Smooth muscle cell (in vitro differentiated cells): ENCODE results near the gene HTR1A. TPM values are rescaled to one million over a fixed set of nuclear protein-coding genes. Genes with fewer than 3 reads are reported as not detected.

Experiments used
- DNase-seq: peaks from one replicate; lab custom pipeline; 2025; ENCODE audit not compliant: unreplicated experiment; lab: John Stamatoyannopoulos, UW
- H2AFZ ChIP-seq: fragments of 200-600 bp; sonication (generic); 2 replicates; pipeline ENCODE4 v1.6.0; 2016; ENCODE audit warnings: antibody characterized with exemption, low read depth, mild to moderate bottlenecking
- H3F3A ChIP-seq: fragments of 200-600 bp; sonication (generic); 2 replicates; pipeline ENCODE4 v1.6.0; 2017; ENCODE audit warnings: antibody characterized with exemption, low read depth
- H3K27ac ChIP-seq: fragments of 200-600 bp; sonication (generic); 2 replicates; pipeline ENCODE4 v1.5.1; 2016; ENCODE audit warnings: low read depth, mild to moderate bottlenecking
- H3K27me3 ChIP-seq: fragments of 200-600 bp; sonication (generic); 2 replicates; pipeline ENCODE4 v1.6.1; 2016; ENCODE audit warnings: low read depth, mild to moderate bottlenecking
- H3K36me3 ChIP-seq: fragments of 200-600 bp; sonication (generic); 2 replicates; pipeline ENCODE4 v1.5.1; 2016; ENCODE audit warnings: low read depth
- H3K4me1 ChIP-seq: fragments of 200-600 bp; sonication (generic); 2 replicates; pipeline ENCODE4 v1.5.1; 2016; ENCODE audit warnings: low read depth
- H3K4me2 ChIP-seq: fragments of 200-600 bp; sonication (generic); 2 replicates; pipeline ENCODE4 v1.6.0; 2016; ENCODE audit warnings: mild to moderate bottlenecking
- H3K4me3 ChIP-seq: fragments of 200-600 bp; sonication (generic); 2 replicates; pipeline ENCODE4 v1.5.1; 2016; ENCODE audit warnings: mild to moderate bottlenecking
- H3K79me2 ChIP-seq: fragments of 200-600 bp; sonication (generic); 2 replicates; pipeline ENCODE4 v1.6.0; 2016; ENCODE audit warnings: low read depth, mild to moderate bottlenecking
- H3K9ac ChIP-seq: fragments of 200-600 bp; sonication (generic); 2 replicates; pipeline ENCODE4 v1.6.0; 2016; ENCODE audit warnings: low read depth
- H3K9me3 ChIP-seq: fragments of 200-600 bp; sonication (generic); replicated peaks from 2 replicates; pipeline ENCODE4 v1.5.1; 2016; ENCODE audit warnings: low read depth
- H4K20me1 ChIP-seq: fragments of 200-600 bp; sonication (generic); 2 replicates; pipeline ENCODE4 v1.6.0; 2016; ENCODE audit warnings: low read depth
- CTCF ChIP-seq: fragments of 200-600 bp; sonication (generic); IDR thresholded peaks from 2 replicates; pipeline ENCODE4 v1.5.1; 2017; ENCODE audit warnings: borderline replicate concordance, mild to moderate bottlenecking, antibody characterized with exemption; ENCODE audit not compliant: insufficient read depth, poor library complexity, severe bottlenecking
- WGBS: methylation state at CpG from one replicate; pipeline ENCODE4 v1.1.7; 2016; ENCODE audit warnings: low lambda C conversion rate; 5-methylcytosine and 5-hydroxymethylcytosine counted together
- polyA plus RNA-seq: library from polyadenylated mRNA; unstranded; fragments of >200 nt; fragmentation: Nextera tagmentation; extraction: Ambion mirVana; gene quantifications from 2 replicates; pipeline ENCODE4 v1.2.1, GENCODE V29; 2016
- total RNA-seq: library from RNA; depleted of rRNA; stranded (reverse); fragments of >200 nt; gene quantifications from 2 replicates; pipeline ENCODE4 v1.2.3, GENCODE V29; 2014

The HTR1A gene
- total and polyA plus RNA-seq, 2 experiments from 2014 or later, result not detected

GRCh38 chr5:63981864-63982263, 19.6 kb upstream of the HTR1A start:
- Histone ChIP-seq H2AFZ (no peak overlapping the region), H3K27ac (no peak overlapping the region), H3K9me3 (no peaks in the 10 kb centered on the region), H3F3A (no peaks in the 10 kb centered on the region), H3K79me2 (no peaks in the 10 kb centered on the region), H3K27me3 (no peaks in the 10 kb centered on the region), H3K4me1 (no peaks in the 10 kb centered on the region), H4K20me1 (no peaks in the 10 kb centered on the region), H3K9ac (no peak overlapping the region), H3K4me3 (no peak overlapping the region), H3K36me3 (no peaks in the 10 kb centered on the region), H3K4me2 (no peak overlapping the region)
- no peak for TF ChIP-seq CTCF
- 73% methylated on average over 2 of the region's 2 CpGs for WGBS
- no peak for DNase-seq

GRCh38 chr5:63963926-63964325, 1.7 kb upstream of the HTR1A start:
- Histone ChIP-seq H3K9me3 (no peaks in the 10 kb centered on the region), H3K4me2 (no peak overlapping the region), H3K27ac (no peak overlapping the region), H3K27me3 (peaks cover 41% of the 10 kb centered on the region), H3K79me2 (no peaks in the 10 kb centered on the region), H3K9ac (no peak overlapping the region), H3F3A (no peaks in the 10 kb centered on the region), H4K20me1 (no peaks in the 10 kb centered on the region), H3K4me1 (peaks cover 4% of the 10 kb centered on the region), H3K36me3 (no peaks in the 10 kb centered on the region), H2AFZ (no peak overlapping the region), H3K4me3 (no peak overlapping the region)
- TF ChIP-seq CTCF, result no peak
- DNase-seq, result no peak

- WGBS, result 19% methylated on average over 6 of the region's 6 CpGs
- Histone ChIP-seq H2AFZ (no peak overlapping the region), H3K36me3 (no peaks in the 10 kb centered on the region), H3K27me3 (peaks cover 48% of the 10 kb centered on the region), H3K4me3 (no peak overlapping the region), H3K9me3 (no peaks in the 10 kb centered on the region), H3K4me2 (no peak overlapping the region), H3K4me1 (peaks cover 11% of the 10 kb centered on the region), H3K27ac (no peak overlapping the region), H3F3A (no peaks in the 10 kb centered on the region), H4K20me1 (no peaks in the 10 kb centered on the region), H3K9ac (no peak overlapping the region), H3K79me2 (no peaks in the 10 kb centered on the region)
- no peak for DNase-seq
- peak; percentile 77 for TF ChIP-seq CTCF
Measured at GRCh38 chr5:63963080-63963735, 963 bp upstream of the HTR1A start.

- DNase-seq, result no peak
- Histone ChIP-seq H4K20me1 (no peaks in the 10 kb centered on the region), H3K4me2 (no peak overlapping the region)
Measured at GRCh38 chr5:63961598-63962161, 565 bp downstream of the HTR1A start.

More at GRCh38 chr5:63961598-63962161, 565 bp downstream of the HTR1A start:
- H3K79me2 ChIP-seq, result no peaks in the 10 kb centered on the region
- H3K27ac ChIP-seq, result no peak overlapping the region
- H3K9ac ChIP-seq, result no peak overlapping the region
- no peaks in the 10 kb centered on the region for H3K9me3 ChIP-seq
- H3K4me3 ChIP-seq, result no peak overlapping the region
- peaks cover 64% of the 10 kb centered on the region for H3K27me3 ChIP-seq
- H2AFZ ChIP-seq, result no peak overlapping the region
- H3F3A ChIP-seq, result no peaks in the 10 kb centered on the region
- WGBS, result 8% methylated on average over 34 of the region's 34 CpGs
- no peak for TF ChIP-seq CTCF
- peaks cover 22% of the 10 kb centered on the region for H3K4me1 ChIP-seq
- no peaks in the 10 kb centered on the region for H3K36me3 ChIP-seq
